Stimulated activated naive B cell treated with anti-CD40 and anti-IgM and Interleukin-4, amounts not matched to agents 10 μg/mL and 1 μg/mL and 100 μg/mL, for 72 hours (primary cell): ENCODE results near the gene TMPRSS5.

Experiments
- ATAC-seq, 2 donors: fragments of 150-1000 bp; cut with Tn5 transposase; replicated peaks; 2 replicates each; pipeline ENCODE4 v1.10.0; 2021; ENCODE audit warnings: moderate library complexity in 1 of 2
- DNase-seq: peaks from one replicate; pipeline ENCODE4 v3.0.0; 2021
- H3K27ac Mint-ChIP-seq: one replicate; pipeline ENCODE4 v1.8.0; 2022; ENCODE audit warnings: mild to moderate bottlenecking, mixed read lengths
- H3K27me3 Mint-ChIP-seq, 2 donors: one replicate each; pipeline ENCODE4 v1.8.0; 2022; ENCODE audit warnings: mixed read lengths in 2 of 2
- H3K36me3 Mint-ChIP-seq, 2 donors: one replicate each; pipeline ENCODE4 v1.8.0; 2022; ENCODE audit warnings: mixed read lengths in 2 of 2, mild to moderate bottlenecking in 1 of 2
- H3K4me1 Mint-ChIP-seq, 2 donors: one replicate each; pipeline ENCODE4 v1.8.0; 2022; ENCODE audit warnings: mixed read lengths in 2 of 2, mild to moderate bottlenecking in 1 of 2
- H3K4me3 Mint-ChIP-seq, 2 donors: one replicate each; pipeline ENCODE4 v1.8.0; 2022; ENCODE audit warnings: mild to moderate bottlenecking in 2 of 2, mixed read lengths in 2 of 2, moderate library complexity in 1 of 2
- H3K9me3 Mint-ChIP-seq, 2 donors: one replicate each; pipeline ENCODE4 v1.8.0; 2022; ENCODE audit warnings: mixed read lengths in 2 of 2, mild to moderate bottlenecking in 1 of 2

Gene TMPRSS5

DNA sequence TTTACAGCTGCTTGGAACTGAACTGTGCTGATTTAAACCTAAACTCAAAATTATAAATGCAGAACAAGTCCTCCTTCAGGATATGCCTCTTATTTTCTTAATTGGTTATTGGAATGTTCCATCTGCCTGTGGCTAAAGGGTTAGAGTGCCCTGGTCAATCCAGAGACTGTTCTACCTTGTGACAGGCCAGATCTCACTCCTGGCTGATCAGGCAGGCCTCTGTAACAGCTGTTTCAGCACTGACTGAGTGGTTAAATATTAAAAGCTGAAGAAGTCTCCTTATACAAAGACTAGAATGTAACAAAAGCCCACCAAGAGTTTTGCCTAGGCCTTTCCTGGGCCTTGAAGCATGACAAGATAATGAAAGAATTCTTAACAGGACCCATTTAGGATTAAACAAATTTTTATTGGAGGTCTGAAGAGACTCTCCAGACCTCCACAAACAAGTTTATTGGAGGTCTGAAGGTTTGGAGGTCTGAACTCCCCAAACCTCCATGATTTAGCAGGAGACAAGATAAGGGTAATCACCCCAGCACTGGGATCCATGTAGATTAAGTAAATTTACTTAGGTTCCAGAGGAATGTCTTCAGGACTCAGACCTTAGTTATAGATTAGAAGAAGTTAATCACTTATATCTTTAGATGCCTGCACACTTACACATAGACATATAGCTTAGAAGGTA lies 35.8 kb downstream of the TMPRSS5 start:
- H3K4me3 Mint-ChIP-seq: no peak overlapping the region
- no peak for DNase-seq
- no peaks in the 10 kb centered on the region for H3K4me1 Mint-ChIP-seq
- H3K27me3 Mint-ChIP-seq: peaks cover 0 to 15% of the 10 kb centered on the region in 2 donors
- no peaks in the 10 kb centered on the region for H3K36me3 Mint-ChIP-seq
- no peak overlapping the region for H3K27ac Mint-ChIP-seq
- no peak for ATAC-seq
- peaks cover 7 to 8% of the 10 kb centered on the region in 2 donors for H3K9me3 Mint-ChIP-seq

DNA sequence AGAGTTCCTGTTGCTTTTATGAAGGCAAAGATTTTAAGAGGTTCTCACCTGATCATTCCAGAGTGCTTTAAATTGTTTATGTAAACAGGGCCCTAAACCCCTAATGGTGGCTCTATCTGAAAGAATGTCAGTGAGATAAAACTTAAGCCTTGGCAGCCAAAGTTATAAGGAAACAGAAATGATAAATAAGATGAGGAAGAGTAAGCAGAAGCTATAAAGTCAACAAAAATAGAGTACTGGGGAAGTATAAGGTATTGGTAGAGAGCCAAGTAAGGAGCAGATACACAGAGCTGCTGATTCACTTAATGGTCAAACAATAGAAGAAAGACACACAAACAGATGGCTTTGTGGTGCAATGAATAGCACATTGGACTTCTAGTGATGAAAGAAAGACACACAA lies 37.9 kb downstream of the TMPRSS5 start:
- Mint-ChIP-seq H3K27me3 (peaks cover 0 to 15% of the 10 kb centered on the region in 2 donors), H3K27ac (no peak overlapping the region), H3K4me1 (no peaks in the 10 kb centered on the region), H3K4me3 (no peak overlapping the region), H3K36me3 (no peaks in the 10 kb centered on the region), H3K9me3 (peaks cover 8 to 14% of the 10 kb centered on the region in 2 donors)
- DNase-seq (no peak), ATAC-seq (no peak)

- H3K4me1 Mint-ChIP-seq: no peaks in the 10 kb centered on the region
- no peak overlapping the region for H3K27ac Mint-ChIP-seq
- H3K9me3 Mint-ChIP-seq: peaks cover 8 to 14% of the 10 kb centered on the region in 2 donors
- ATAC-seq (no peak), DNase-seq (no peak)
- no peak overlapping the region for H3K4me3 Mint-ChIP-seq
- H3K36me3 Mint-ChIP-seq: no peaks in the 10 kb centered on the region
- peaks cover 0 to 10% of the 10 kb centered on the region in 2 donors for H3K27me3 Mint-ChIP-seq
Measured at GRCh38 chr11:113667801-113668200, 38.3 kb downstream of the TMPRSS5 start.

DNA sequence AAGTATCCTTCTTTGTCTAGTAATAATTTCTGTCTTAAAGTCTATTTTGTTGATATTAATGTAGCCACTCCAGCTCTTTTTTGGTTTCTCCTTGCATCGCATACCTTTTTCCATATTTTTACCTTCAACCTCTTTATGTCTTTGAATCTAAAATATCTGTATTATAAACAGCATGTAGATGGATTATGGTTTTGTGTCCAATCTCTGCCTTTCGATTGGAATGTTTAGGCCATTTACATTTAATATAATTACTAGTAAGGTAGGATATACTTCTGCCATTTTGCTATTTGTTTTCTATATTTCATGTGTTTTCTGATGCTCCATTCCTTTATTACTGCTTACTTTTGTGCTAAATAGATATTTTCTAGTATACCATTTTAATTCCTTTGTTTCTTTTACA lies 39.5 kb downstream of the TMPRSS5 start:
- H3K9me3 Mint-ChIP-seq: peaks cover 8 to 14% of the 10 kb centered on the region in 2 donors
- no peaks in the 10 kb centered on the region for H3K36me3 Mint-ChIP-seq
- H3K4me3 Mint-ChIP-seq: no peak overlapping the region
- no peaks in the 10 kb centered on the region for H3K4me1 Mint-ChIP-seq
- H3K27me3 Mint-ChIP-seq: peaks cover 0 to 9% of the 10 kb centered on the region in 2 donors
- H3K27ac Mint-ChIP-seq: no peak overlapping the region
- no peak for ATAC-seq
- no peak for DNase-seq

DNA sequence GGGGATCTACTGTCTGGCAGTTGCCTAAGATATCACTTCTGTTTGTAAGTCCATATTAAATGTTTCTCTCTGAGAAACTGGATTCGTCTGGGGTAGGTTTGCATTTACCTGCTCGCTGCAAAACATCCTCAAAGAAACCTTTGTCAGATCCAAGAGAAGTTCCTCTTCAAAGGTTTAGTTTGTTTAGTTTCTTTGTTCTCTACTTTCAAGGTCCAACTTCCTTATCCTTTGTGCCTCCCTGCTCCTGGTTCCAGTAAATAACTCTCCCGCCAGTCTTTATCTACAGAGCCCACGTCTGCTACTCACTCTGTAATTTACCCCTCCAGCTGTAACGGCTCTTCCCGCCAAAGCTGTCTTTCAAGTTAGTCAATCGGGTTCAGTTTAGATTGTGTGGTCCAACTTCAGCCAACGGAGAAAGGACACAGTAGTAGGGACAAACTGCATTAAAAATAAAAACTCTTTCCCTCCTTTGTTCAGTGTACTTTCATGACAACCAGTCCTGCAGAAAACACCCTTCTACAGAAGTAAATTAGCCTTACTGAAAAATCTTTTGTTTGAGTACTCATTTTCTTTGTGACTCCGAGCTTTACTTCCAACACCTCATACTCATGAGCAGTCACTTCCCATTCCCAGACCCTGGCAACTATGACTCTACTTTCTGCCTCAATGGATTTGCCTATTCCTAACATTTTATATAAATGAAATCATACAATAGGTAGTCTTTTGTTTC lies 41.0 kb downstream of the TMPRSS5 start:
- H3K36me3 Mint-ChIP-seq: no peaks in the 10 kb centered on the region
- no peak for ATAC-seq
- no peak for DNase-seq
- no peaks in the 10 kb centered on the region for H3K4me1 Mint-ChIP-seq
- no peak overlapping the region for H3K27ac Mint-ChIP-seq
- peaks cover 8 to 14% of the 10 kb centered on the region in 2 donors for H3K9me3 Mint-ChIP-seq
- no peak overlapping the region for H3K4me3 Mint-ChIP-seq
- H3K27me3 Mint-ChIP-seq: peaks cover 0 to 9% of the 10 kb centered on the region in 2 donors

GRCh38 chr11:113664069-113664980 lies 41.8 kb downstream of the TMPRSS5 start:
- peaks cover 8 to 17% of the 10 kb centered on the region in 2 donors for H3K9me3 Mint-ChIP-seq
- no peak overlapping the region for H3K4me3 Mint-ChIP-seq
- H3K36me3 Mint-ChIP-seq: no peaks in the 10 kb centered on the region
- DNase-seq: no peak
- H3K27me3 Mint-ChIP-seq: peaks cover 0 to 8% of the 10 kb centered on the region in 2 donors
- no peak for ATAC-seq
- H3K27ac Mint-ChIP-seq: no peak overlapping the region
- H3K4me1 Mint-ChIP-seq: no peaks in the 10 kb centered on the region

- Mint-ChIP-seq H3K36me3 (no peaks in the 10 kb centered on the region), H3K27me3 (peaks cover 0 to under 1% of the 10 kb centered on the region in 2 donors), H3K4me3 (no peak overlapping the region), H3K4me1 (no peaks in the 10 kb centered on the region), H3K9me3 (peaks cover 8 to 17% of the 10 kb centered on the region in 2 donors), H3K27ac (no peak overlapping the region)
- DNase-seq (no peak), ATAC-seq (no peak)
Measured at GRCh38 chr11:113663567-113663966, 42.5 kb downstream of the TMPRSS5 start.

GRCh38 chr11:113655771-113656170 lies 50.3 kb downstream of the TMPRSS5 start:
- H3K27me3 Mint-ChIP-seq: peaks cover 6 to 9% of the 10 kb centered on the region in 2 donors
- DNase-seq: no peak
- no peaks in the 10 kb centered on the region for H3K4me1 Mint-ChIP-seq
- no peaks in the 10 kb centered on the region for H3K36me3 Mint-ChIP-seq
- no peak for ATAC-seq
- H3K4me3 Mint-ChIP-seq: no peak overlapping the region
- H3K27ac Mint-ChIP-seq: no peak overlapping the region
- peaks cover 0 to 7% of the 10 kb centered on the region in 2 donors for H3K9me3 Mint-ChIP-seq

DNA sequence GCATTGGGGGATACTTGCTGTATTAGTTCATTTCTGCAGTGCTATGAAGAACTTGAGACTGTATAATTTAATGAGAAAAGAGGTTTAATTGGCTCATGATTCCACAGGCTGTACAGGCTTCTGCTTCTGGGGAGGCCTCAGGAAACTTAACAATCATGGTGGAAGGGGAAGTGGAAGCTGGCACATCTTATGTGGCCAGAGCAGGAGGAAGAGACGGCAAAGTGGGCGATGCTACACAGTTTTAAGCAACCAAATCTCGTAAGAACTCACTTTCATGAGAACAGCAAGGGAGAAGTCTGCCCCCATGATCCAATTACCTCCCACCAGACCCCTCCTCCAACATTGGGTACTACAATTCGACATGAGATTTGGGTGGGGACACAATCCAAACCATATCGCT lies 55.1 kb downstream of the TMPRSS5 start:
- DNase-seq: no peak
- Mint-ChIP-seq H3K27ac (no peak overlapping the region), H3K4me3 (no peak overlapping the region), H3K27me3 (peaks cover 9 to 10% of the 10 kb centered on the region in 2 donors), H3K4me1 (no peaks in the 10 kb centered on the region), H3K9me3 (peaks cover 0 to 3% of the 10 kb centered on the region in 2 donors), H3K36me3 (no peaks in the 10 kb centered on the region)
- ATAC-seq: no peak

DNA sequence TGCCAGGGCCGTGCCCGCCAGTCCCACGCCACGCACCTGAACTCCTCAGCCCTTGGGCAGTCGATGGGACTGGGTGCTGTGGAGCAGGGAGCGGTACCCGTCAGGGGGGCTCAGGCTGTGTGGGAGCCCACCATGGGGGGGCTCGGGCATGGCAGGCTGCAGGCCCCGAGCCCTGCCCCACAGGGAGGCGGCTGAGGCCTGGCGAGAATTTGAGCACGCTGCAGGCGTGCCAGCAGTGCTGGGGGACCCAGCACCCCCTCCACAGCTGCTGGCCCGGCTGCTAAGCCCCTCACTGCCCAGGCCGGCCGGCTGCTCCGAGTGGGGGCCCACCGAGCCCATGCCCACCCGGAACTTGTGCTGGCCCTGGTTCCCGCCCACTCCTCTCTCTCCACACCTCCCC lies 56.8 kb downstream of the TMPRSS5 start:
- Mint-ChIP-seq H3K4me3 (no peak overlapping the region), H3K9me3 (peaks cover 0 to 3% of the 10 kb centered on the region in 2 donors), H3K4me1 (no peaks in the 10 kb centered on the region), H3K27ac (no peak overlapping the region), H3K27me3 (peaks cover 9 to 10% of the 10 kb centered on the region in 2 donors), H3K36me3 (no peaks in the 10 kb centered on the region)
- ATAC-seq (no peak), DNase-seq (no peak)

DNA sequence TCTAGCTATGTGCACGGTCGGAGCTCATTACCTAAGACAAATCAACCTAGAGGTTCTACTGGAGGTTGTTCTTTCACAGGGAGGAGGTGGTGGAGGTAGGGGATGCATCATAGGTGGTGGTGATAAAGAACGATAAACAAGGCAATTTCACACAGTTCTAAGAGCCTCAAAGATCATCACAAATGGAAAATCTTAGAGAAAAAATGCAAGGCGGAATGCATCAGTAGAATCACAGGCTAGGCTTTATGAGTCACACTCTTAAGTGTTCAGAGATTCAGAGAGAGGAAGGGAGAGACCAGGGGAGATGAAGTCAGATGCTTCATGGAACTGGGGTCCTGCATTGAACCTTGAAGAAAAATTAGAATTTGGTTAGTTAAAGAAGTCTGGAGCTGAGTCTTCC lies 58.3 kb downstream of the TMPRSS5 start:
- Mint-ChIP-seq H3K27me3 (peaks cover 5 to 6% of the 10 kb centered on the region in 2 donors), H3K36me3 (no peaks in the 10 kb centered on the region), H3K4me3 (no peak overlapping the region), H3K9me3 (peaks cover 0 to 2% of the 10 kb centered on the region in 2 donors), H3K27ac (no peak overlapping the region), H3K4me1 (no peaks in the 10 kb centered on the region)
- no peak for DNase-seq
- no peak for ATAC-seq

DNA sequence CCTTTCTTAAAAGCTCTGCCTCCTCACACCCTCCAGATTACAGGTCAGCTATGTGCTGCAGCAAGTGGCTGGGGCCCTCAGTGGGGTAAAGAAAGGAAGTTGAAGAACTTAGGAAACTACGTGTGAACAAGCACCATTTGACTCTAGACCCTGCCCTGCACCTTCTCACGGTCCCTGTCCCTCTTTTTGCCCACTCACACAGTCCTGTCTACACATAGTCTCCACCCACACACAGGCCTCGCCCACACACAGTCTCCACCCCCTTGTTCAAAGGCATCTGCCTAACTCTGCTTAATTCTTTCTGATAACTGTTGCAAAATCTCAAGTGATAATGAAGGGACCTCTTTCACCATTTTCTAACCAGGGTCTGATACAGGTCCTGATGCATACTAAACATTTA lies 59.0 kb downstream of the TMPRSS5 start:
- H3K36me3 Mint-ChIP-seq: no peaks in the 10 kb centered on the region
- no peak for DNase-seq
- no peaks in the 10 kb centered on the region for H3K4me1 Mint-ChIP-seq
- H3K27ac Mint-ChIP-seq: no peak overlapping the region
- no peak for ATAC-seq
- no peak overlapping the region for H3K4me3 Mint-ChIP-seq
- peaks cover 0 to 1% of the 10 kb centered on the region in 2 donors for H3K9me3 Mint-ChIP-seq
- peaks cover 4 to 6% of the 10 kb centered on the region in 2 donors for H3K27me3 Mint-ChIP-seq

GRCh38 chr11:113645593-113646349 lies 60.3 kb downstream of the TMPRSS5 start:
- Mint-ChIP-seq H3K27me3 (peaks cover 11 to 13% of the 10 kb centered on the region in 2 donors), H3K36me3 (no peaks in the 10 kb centered on the region), H3K4me3 (no peak overlapping the region), H3K27ac (no peak overlapping the region), H3K4me1 (no peaks in the 10 kb centered on the region), H3K9me3 (no peaks in the 10 kb centered on the region)
- no peak for DNase-seq
- ATAC-seq: no peak

GRCh38 chr11:113644605-113645004 lies 61.5 kb downstream of the TMPRSS5 start:
- no peaks in the 10 kb centered on the region for H3K9me3 Mint-ChIP-seq
- peaks cover 18 to 20% of the 10 kb centered on the region in 2 donors for H3K27me3 Mint-ChIP-seq
- no peaks in the 10 kb centered on the region for H3K4me1 Mint-ChIP-seq
- no peak overlapping the region for H3K27ac Mint-ChIP-seq
- no peak overlapping the region for H3K4me3 Mint-ChIP-seq
- DNase-seq (no peak), ATAC-seq (no peak)
- H3K36me3 Mint-ChIP-seq: no peaks in the 10 kb centered on the region
